K562 (cell line): ENCODE data around the gene RALB. TPM values are rescaled to one million over a fixed set of nuclear protein-coding genes. Genes with fewer than 3 reads are reported as not detected.

ENCODE experiments used
- ATAC-seq: fragments of 200-7000 bp; cut with Tn5 transposase; 3 replicates; pipeline ENCODE4 v1.9.1; 2020; ENCODE audit warnings: moderate library complexity
- BruUV-seq: library from RNA; stranded (reverse); fragments of 400-500 nt; replicated peaks from 2 replicates; lab custom pipeline; 2021; lab: Mats Ljungman, UMichigan
- CTCF ChIA-PET: fragments of 300-600 bp; formaldehyde crosslinking; extraction: SDS; loops from one replicate; lab custom pipeline; 2021; ENCODE audit warnings: low intra/inter-chr PET ratio; lab: Yijun Ruan, JAX
- POLR2A ChIA-PET: fragments of 300-600, 350-650 bp; sonication (Branson Sonifier 250); formaldehyde crosslinking; extraction: SDS; loops from one replicate; lab custom pipeline; 2021; ENCODE audit warnings: antibody characterized with exemption, inconsistent platforms; lab: Yijun Ruan, JAX
- DNase-seq, 4 experiments: peaks; one replicate each; pipeline versions ENCODE4 v3.0.0 to v3.0.0-alpha.2; 2011 to 2018; ENCODE audit warnings: low spot score in 3 of 4, mixed read lengths in 3 of 4; ENCODE audit errors: extremely low read depth in 1 of 4
- FAIRE-seq: peaks from 2 replicates; lab custom pipeline; 2011; peaks lifted over from hg19 to GRCh38; lab: Jason Lieb, UNC
- H2AFZ ChIP-seq: 2 replicates; pipeline ENCODE4 v1.6.0; 2011; ENCODE audit warnings: low read depth, low read length, control low read depth, inconsistent platforms
- H3K27ac ChIP-seq: fragments of 200-600 bp; 3 replicates; pipeline ENCODE4 v1.8.0; 2011; ENCODE audit warnings: low read depth, mild to moderate bottlenecking, control low read depth, inconsistent platforms, low read length, moderate library complexity, mixed read lengths; ENCODE audit errors: extremely low read depth
- H3K27me3 ChIP-seq, 2 experiments: fragments of 300-600 bp in 1 of 2; 2 replicates in 1 of 2; 3 replicates in 1 of 2; pipeline versions ENCODE4 v1.6.0 to v1.8.0; 2011; ENCODE audit warnings: inconsistent platforms in 2 of 2, low read length in 2 of 2, mild to moderate bottlenecking in 1 of 2, mixed read lengths in 1 of 2, moderate library complexity in 1 of 2; ENCODE audit not compliant: control insufficient read depth in 2 of 2, insufficient read depth in 2 of 2
- H3K36me3 ChIP-seq: fragments of 300-600 bp; 3 replicates; pipeline ENCODE4 v1.8.0; 2011; ENCODE audit warnings: mild to moderate bottlenecking, low read length, inconsistent platforms; ENCODE audit not compliant: control insufficient read depth, insufficient read depth
- H3K4me1 ChIP-seq, 2 experiments: fragments of 200-600 bp in 1 of 2; replicated peaks in 1 of 2; 2 replicates in 1 of 2; 3 replicates in 1 of 2; pipeline versions ENCODE4 v1.5.1 to v1.8.0; 2011; ENCODE audit warnings: inconsistent platforms in 2 of 2, low read length in 2 of 2, mild to moderate bottlenecking in 1 of 2, mixed read lengths in 1 of 2, moderate library complexity in 1 of 2; ENCODE audit not compliant: control insufficient read depth in 2 of 2, insufficient read depth in 2 of 2
- H3K4me2 ChIP-seq: 2 replicates; pipeline ENCODE4 v1.6.1; 2011; ENCODE audit warnings: low read length, control low read depth, inconsistent platforms, mixed read lengths; ENCODE audit not compliant: insufficient read depth
- H3K4me3 ChIP-seq: fragments of 200-600 bp; sonication (generic), shearing (Covaris generic); 2 replicates; pipeline ENCODE4 v1.5.1; 2016; ENCODE audit warnings: control low read depth, inconsistent platforms
- H3K79me2 ChIP-seq: fragments of 200-600 bp; 3 replicates; pipeline ENCODE4 v1.8.0; 2011; ENCODE audit warnings: low read length, inconsistent platforms; ENCODE audit not compliant: control insufficient read depth, insufficient read depth
- H3K9ac ChIP-seq, 2 experiments: 2 replicates each; pipeline versions ENCODE4 v1.6.0 to v1.6.1; 2011; ENCODE audit warnings: low read depth in 2 of 2, low read length in 2 of 2, control low read depth in 1 of 2, inconsistent platforms in 1 of 2, mild to moderate bottlenecking in 1 of 2, mixed read lengths in 1 of 2; ENCODE audit not compliant: insufficient read depth in 1 of 2
- H3K9me1 ChIP-seq: one replicate; pipeline ENCODE4 v1.6.0; 2011; ENCODE audit warnings: inconsistent platforms, mild to moderate bottlenecking, low read length, moderate library complexity; ENCODE audit not compliant: control insufficient read depth, insufficient read depth
- H3K9me3 ChIP-seq: replicated peaks from 2 replicates; pipeline ENCODE4 v1.5.1; 2011; ENCODE audit warnings: low read depth, low read length, inconsistent platforms; ENCODE audit not compliant: control insufficient read depth, insufficient read depth
- H4K20me1 ChIP-seq: replicated peaks from 2 replicates; pipeline ENCODE4 v1.6.1; 2011; ENCODE audit warnings: low read length, inconsistent platforms, mixed read lengths; ENCODE audit not compliant: control insufficient read depth, insufficient read depth
- JUNB ChIP-seq: fragments of 450-650 bp; formaldehyde crosslinking; conservative IDR thresholded peaks from 2 replicates; pipeline ENCODE4 v1.4.0; 2020; ENCODE audit warnings: mild to moderate bottlenecking
- NCOA2 ChIP-seq, 2 experiments: fragments of 450-650 bp; IDR thresholded peaks; 2 replicates each; pipeline ENCODE4 v1.6.1; 2018; ENCODE audit warnings: mild to moderate bottlenecking in 2 of 2, moderate library complexity in 1 of 2; ENCODE audit not compliant: partially characterized antibody in 2 of 2
- TARDBP ChIP-seq: fragments of 450-650 bp; IDR thresholded peaks from 2 replicates; pipeline ENCODE4 v1.6.1; 2016
- WGBS: fragments of 100-300 bp; shearing (Covaris generic); methylation state at CpG from one replicate; pipeline ENCODE4 v1.1.6; 2016; ENCODE audit warnings: low coverage, mixed read lengths; ENCODE audit not compliant: insufficient coverage; ENCODE audit errors: missing lambda C conversion rate; 5-methylcytosine and 5-hydroxymethylcytosine counted together
- in situ Hi-C: fragments of 300-500 bp; cut with MboI; formaldehyde crosslinking; loops from 4 replicates; pipeline ENCODE4 v1.15.0; 2018; ENCODE audit warnings: inconsistent platforms, mixed read lengths
- intact Hi-C: fragments of 100-400 bp; cut with micrococcal nuclease; formaldehyde crosslinking; loops from 2 replicates; pipeline ENCODE4 v1.14.2; 2022
- polyA plus RNA-seq, 8 experiments: library from polyadenylated mRNA; depleted of rRNA in 4 of 8; stranded (reverse) in 5 of 8; unstranded in 3 of 8; fragments of >200 nt; fragmentation: Nextera tagmentation in 2 of 8; fragmentation: Illumina TruSeq in 1 of 8; extraction: Ambion mirVana in 2 of 8; extraction: Trizol in 1 of 8; gene quantifications; 2 replicates each; pipeline versions ENCODE4 v1.2.1 to v1.2.3, GENCODE V29; 2011 to 2014; ENCODE audit warnings: inconsistent platforms in 1 of 8, missing spikeins in 1 of 8
- total RNA-seq, 7 experiments: library from RNA; depleted of rRNA in 6 of 7; stranded (reverse); fragments of >200 nt in 6 of 7; fragmentation: Illumina TruSeq in 2 of 7; extraction: Trizol in 2 of 7; gene quantifications; 2 replicates each; pipeline versions ENCODE4 v1.2.1 to v1.2.3, GENCODE V29; 2011 to 2021; ENCODE audit warnings: low replicate concordance in 1 of 7
- TF ChIP-seq, protein P1 (sequence below): fragments of 450-650 bp; IDR thresholded peaks from 2 replicates; pipeline ENCODE4 v1.6.1; 2016; ENCODE audit warnings: mild to moderate bottlenecking, moderate library complexity
- TF ChIP-seq, protein P2 (sequence below): sonication (generic); formaldehyde crosslinking; IDR thresholded peaks from 2 replicates; pipeline ENCODE4 v1.8.0; 2022; ENCODE audit warnings: mild to moderate bottlenecking, missing genetic modification reagents
- TF ChIP-seq, protein P3 (sequence below): fragments of 250-450 bp; sonication (Bioruptor Pico); IDR thresholded peaks from 2 replicates; pipeline ENCODE4 v1.8.0; 2022; ENCODE audit warnings: moderate library complexity, mild to moderate bottlenecking, inconsistent platforms

The RALB gene
- total and polyA plus RNA-seq, 9 of the 15 experiments (the other 6 are each of a cell fraction or from before 2014, with no cell fraction given): 14.8 to 65.6 (median 38.4) TPM

DNA sequence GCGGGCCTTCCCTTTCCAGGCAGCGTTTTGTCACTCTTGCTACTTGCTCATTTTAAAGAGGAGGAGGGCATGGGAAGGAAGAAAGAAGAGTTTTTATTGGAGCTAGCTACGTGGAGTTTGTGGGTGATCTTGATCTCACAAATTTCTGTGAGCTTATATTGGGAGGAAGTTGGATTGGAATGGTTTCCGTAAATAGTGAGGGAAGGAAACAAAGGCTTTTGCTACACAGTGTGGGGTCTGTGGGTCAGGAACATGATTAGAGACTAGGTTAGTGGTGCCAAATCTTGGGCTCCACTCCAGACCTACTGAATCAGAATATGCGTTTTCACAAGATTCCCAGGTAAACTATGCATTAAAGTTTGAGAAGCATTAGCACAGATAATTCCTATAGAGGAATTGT lies 8.1 kb downstream of the RALB start:
- no peak for DNase-seq
- BruUV-seq: no TSS peak
- CTCF ChIA-PET: no interaction called here
- intact Hi-C loops (no loop called here), in situ Hi-C loops (no loop called here)
- Histone ChIP-seq H2AFZ (no peak overlapping the region), H3K27ac (no peak overlapping the region), H3K79me2 (peaks cover 59% of the 10 kb centered on the region), H4K20me1 (peaks cover 14% of the 10 kb centered on the region), H3K4me3 (no peak overlapping the region), H3K9me3 (peaks cover 2% of the 10 kb centered on the region; the same call in 1 of the 2 replicates), H3K9me1 (no peaks in the 10 kb centered on the region), H3K4me2 (no peak overlapping the region), H3K4me1 (peaks cover 25 to 52% of the 10 kb centered on the region in 2 experiments), H3K36me3 (peaks cover 7% of the 10 kb centered on the region; the same call in 2 of the 3 replicates), H3K9ac (no peak overlapping the region), H3K27me3 (no peaks in the 10 kb centered on the region)
- no peak for ATAC-seq
- FAIRE-seq: no peak
- 54% methylated on average over 5 of the region's 5 CpGs for WGBS
- POLR2A ChIA-PET: interaction anchor here (0.5 to 3.3 kb wide), 2 partner anchors 9 to 13 kb away, joined by 3 to 15 read pairs; partner anchors contain the start of gene RALB
- TF ChIP-seq, protein P1, sequence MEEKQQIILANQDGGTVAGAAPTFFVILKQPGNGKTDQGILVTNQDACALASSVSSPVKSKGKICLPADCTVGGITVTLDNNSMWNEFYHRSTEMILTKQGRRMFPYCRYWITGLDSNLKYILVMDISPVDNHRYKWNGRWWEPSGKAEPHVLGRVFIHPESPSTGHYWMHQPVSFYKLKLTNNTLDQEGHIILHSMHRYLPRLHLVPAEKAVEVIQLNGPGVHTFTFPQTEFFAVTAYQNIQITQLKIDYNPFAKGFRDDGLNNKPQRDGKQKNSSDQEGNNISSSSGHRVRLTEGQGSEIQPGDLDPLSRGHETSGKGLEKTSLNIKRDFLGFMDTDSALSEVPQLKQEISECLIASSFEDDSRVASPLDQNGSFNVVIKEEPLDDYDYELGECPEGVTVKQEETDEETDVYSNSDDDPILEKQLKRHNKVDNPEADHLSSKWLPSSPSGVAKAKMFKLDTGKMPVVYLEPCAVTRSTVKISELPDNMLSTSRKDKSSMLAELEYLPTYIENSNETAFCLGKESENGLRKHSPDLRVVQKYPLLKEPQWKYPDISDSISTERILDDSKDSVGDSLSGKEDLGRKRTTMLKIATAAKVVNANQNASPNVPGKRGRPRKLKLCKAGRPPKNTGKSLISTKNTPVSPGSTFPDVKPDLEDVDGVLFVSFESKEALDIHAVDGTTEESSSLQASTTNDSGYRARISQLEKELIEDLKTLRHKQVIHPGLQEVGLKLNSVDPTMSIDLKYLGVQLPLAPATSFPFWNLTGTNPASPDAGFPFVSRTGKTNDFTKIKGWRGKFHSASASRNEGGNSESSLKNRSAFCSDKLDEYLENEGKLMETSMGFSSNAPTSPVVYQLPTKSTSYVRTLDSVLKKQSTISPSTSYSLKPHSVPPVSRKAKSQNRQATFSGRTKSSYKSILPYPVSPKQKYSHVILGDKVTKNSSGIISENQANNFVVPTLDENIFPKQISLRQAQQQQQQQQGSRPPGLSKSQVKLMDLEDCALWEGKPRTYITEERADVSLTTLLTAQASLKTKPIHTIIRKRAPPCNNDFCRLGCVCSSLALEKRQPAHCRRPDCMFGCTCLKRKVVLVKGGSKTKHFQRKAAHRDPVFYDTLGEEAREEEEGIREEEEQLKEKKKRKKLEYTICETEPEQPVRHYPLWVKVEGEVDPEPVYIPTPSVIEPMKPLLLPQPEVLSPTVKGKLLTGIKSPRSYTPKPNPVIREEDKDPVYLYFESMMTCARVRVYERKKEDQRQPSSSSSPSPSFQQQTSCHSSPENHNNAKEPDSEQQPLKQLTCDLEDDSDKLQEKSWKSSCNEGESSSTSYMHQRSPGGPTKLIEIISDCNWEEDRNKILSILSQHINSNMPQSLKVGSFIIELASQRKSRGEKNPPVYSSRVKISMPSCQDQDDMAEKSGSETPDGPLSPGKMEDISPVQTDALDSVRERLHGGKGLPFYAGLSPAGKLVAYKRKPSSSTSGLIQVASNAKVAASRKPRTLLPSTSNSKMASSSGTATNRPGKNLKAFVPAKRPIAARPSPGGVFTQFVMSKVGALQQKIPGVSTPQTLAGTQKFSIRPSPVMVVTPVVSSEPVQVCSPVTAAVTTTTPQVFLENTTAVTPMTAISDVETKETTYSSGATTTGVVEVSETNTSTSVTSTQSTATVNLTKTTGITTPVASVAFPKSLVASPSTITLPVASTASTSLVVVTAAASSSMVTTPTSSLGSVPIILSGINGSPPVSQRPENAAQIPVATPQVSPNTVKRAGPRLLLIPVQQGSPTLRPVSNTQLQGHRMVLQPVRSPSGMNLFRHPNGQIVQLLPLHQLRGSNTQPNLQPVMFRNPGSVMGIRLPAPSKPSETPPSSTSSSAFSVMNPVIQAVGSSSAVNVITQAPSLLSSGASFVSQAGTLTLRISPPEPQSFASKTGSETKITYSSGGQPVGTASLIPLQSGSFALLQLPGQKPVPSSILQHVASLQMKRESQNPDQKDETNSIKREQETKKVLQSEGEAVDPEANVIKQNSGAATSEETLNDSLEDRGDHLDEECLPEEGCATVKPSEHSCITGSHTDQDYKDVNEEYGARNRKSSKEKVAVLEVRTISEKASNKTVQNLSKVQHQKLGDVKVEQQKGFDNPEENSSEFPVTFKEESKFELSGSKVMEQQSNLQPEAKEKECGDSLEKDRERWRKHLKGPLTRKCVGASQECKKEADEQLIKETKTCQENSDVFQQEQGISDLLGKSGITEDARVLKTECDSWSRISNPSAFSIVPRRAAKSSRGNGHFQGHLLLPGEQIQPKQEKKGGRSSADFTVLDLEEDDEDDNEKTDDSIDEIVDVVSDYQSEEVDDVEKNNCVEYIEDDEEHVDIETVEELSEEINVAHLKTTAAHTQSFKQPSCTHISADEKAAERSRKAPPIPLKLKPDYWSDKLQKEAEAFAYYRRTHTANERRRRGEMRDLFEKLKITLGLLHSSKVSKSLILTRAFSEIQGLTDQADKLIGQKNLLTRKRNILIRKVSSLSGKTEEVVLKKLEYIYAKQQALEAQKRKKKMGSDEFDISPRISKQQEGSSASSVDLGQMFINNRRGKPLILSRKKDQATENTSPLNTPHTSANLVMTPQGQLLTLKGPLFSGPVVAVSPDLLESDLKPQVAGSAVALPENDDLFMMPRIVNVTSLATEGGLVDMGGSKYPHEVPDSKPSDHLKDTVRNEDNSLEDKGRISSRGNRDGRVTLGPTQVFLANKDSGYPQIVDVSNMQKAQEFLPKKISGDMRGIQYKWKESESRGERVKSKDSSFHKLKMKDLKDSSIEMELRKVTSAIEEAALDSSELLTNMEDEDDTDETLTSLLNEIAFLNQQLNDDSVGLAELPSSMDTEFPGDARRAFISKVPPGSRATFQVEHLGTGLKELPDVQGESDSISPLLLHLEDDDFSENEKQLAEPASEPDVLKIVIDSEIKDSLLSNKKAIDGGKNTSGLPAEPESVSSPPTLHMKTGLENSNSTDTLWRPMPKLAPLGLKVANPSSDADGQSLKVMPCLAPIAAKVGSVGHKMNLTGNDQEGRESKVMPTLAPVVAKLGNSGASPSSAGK: no peak
- TF ChIP-seq TARDBP (no peak), JUNB (no peak), NCOA2 (IDR thresholded peaks at IDR 0.05; ENCODE audit: partially characterized antibody in 2 of 2) (no peak)
- TF ChIP-seq, protein P2, sequence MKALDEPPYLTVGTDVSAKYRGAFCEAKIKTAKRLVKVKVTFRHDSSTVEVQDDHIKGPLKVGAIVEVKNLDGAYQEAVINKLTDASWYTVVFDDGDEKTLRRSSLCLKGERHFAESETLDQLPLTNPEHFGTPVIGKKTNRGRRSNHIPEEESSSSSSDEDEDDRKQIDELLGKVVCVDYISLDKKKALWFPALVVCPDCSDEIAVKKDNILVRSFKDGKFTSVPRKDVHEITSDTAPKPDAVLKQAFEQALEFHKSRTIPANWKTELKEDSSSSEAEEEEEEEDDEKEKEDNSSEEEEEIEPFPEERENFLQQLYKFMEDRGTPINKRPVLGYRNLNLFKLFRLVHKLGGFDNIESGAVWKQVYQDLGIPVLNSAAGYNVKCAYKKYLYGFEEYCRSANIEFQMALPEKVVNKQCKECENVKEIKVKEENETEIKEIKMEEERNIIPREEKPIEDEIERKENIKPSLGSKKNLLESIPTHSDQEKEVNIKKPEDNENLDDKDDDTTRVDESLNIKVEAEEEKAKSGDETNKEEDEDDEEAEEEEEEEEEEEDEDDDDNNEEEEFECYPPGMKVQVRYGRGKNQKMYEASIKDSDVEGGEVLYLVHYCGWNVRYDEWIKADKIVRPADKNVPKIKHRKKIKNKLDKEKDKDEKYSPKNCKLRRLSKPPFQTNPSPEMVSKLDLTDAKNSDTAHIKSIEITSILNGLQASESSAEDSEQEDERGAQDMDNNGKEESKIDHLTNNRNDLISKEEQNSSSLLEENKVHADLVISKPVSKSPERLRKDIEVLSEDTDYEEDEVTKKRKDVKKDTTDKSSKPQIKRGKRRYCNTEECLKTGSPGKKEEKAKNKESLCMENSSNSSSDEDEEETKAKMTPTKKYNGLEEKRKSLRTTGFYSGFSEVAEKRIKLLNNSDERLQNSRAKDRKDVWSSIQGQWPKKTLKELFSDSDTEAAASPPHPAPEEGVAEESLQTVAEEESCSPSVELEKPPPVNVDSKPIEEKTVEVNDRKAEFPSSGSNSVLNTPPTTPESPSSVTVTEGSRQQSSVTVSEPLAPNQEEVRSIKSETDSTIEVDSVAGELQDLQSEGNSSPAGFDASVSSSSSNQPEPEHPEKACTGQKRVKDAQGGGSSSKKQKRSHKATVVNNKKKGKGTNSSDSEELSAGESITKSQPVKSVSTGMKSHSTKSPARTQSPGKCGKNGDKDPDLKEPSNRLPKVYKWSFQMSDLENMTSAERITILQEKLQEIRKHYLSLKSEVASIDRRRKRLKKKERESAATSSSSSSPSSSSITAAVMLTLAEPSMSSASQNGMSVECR (CRISPR knock-in tag): no peak
- TF ChIP-seq, protein P3, sequence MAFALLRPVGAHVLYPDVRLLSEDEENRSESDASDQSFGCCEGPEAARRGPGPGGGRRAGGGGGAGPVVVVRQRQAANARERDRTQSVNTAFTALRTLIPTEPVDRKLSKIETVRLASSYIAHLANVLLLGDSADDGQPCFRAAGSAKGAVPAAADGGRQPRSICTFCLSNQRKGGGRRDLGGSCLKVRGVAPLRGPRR (CRISPR knock-in tag): no peak
